Measurements from ENCODE around the gene OSCP1. TPM values are rescaled to one million over a fixed set of nuclear protein-coding genes. Genes with fewer than 3 reads are reported as not detected.

Gene OSCP1
- total and polyA plus RNA-seq, 9 donors, result 9.1 to 27.7 (median 12.2) TPM

GRCh38 chr1:36465731-36466369, 15.6 kb upstream of the OSCP1 start:
- intact Hi-C loops (cut with DNase I), result no loop called here
- H3K4me3 ChIP-seq, result no peak overlapping the region
- 60 to 63% (median 62%) methylated on average over 4 of the region's 4 CpGs for WGBS, 3 donors
- no peaks in the 10 kb centered on the region for H3K36me3 ChIP-seq
- no peaks in the 10 kb centered on the region for H3K27me3 ChIP-seq
- TF ChIP-seq POLR2A (IDR thresholded peaks at IDR 0.05) (no peak), EP300 (IDR thresholded peaks at IDR 0.05) (no peak)
- peaks cover 2% of the 10 kb centered on the region for H3K4me1 ChIP-seq (ENCODE audit: insufficient read depth)
- no peak for DNase-seq
- H3K9me3 ChIP-seq, result no peaks in the 10 kb centered on the region
- H3K27ac ChIP-seq, result no peak overlapping the region

DNA sequence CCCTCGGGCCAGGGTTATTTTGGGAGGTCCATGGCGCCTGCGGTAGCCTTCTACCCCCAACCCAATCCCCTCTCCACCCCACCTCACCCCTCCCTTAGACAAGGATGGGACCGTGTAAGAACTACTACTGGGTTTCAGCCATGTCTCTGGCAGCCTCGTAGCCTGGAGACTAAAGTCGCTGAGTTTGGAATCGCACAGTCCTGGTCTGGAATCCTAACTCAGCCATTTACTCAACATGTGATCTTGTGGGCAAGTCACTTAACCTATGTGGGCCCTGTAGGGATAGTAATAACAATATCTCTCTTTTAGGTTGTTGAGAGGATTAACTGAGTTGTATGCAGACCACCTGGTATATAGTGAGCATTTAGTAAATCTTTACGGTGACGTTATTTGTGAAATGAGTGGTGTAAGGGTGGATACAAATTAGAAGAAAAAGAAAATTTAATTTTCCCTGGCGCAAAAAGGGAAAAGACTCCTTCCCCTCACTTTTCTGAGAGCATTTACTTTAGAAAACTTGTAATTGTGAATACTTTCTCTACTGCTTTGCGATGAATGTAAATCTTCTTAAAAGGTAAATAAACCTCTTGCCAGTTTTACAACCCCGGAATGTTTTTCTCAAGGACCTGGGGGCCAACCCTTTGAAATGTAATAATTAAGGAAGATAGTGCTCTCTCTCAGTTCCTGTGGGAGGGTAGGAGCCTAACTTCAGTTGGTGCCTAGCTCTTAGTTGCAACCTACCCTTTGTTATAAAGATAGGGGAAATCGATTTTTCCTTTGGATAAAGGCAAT, 14.5 kb upstream of the OSCP1 start:
- Histone ChIP-seq H3K4me1 (ENCODE audit: insufficient read depth) (peaks cover 2% of the 10 kb centered on the region), H3K9me3 (no peaks in the 10 kb centered on the region), H3K4me3 (peak overlapping the region; percentile 78), H3K27me3 (no peaks in the 10 kb centered on the region), H3K27ac (peak overlapping the region; percentile 57 to 81), H3K36me3 (no peaks in the 10 kb centered on the region)
- WGBS, 3 donors, result 17 to 21% (median 20%) methylated on average over 13 of the region's 13 CpGs
- intact Hi-C loops (cut with DNase I), result no loop called here
- TF ChIP-seq EP300 (IDR thresholded peaks at IDR 0.05) (no peak), POLR2A (IDR thresholded peaks at IDR 0.05) (no peak)
- TF ChIP-seq, protein P1, sequence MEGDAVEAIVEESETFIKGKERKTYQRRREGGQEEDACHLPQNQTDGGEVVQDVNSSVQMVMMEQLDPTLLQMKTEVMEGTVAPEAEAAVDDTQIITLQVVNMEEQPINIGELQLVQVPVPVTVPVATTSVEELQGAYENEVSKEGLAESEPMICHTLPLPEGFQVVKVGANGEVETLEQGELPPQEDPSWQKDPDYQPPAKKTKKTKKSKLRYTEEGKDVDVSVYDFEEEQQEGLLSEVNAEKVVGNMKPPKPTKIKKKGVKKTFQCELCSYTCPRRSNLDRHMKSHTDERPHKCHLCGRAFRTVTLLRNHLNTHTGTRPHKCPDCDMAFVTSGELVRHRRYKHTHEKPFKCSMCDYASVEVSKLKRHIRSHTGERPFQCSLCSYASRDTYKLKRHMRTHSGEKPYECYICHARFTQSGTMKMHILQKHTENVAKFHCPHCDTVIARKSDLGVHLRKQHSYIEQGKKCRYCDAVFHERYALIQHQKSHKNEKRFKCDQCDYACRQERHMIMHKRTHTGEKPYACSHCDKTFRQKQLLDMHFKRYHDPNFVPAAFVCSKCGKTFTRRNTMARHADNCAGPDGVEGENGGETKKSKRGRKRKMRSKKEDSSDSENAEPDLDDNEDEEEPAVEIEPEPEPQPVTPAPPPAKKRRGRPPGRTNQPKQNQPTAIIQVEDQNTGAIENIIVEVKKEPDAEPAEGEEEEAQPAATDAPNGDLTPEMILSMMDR (IDR thresholded peaks at IDR 0.05), result no peak
- DNase-seq, result no peak

DNA sequence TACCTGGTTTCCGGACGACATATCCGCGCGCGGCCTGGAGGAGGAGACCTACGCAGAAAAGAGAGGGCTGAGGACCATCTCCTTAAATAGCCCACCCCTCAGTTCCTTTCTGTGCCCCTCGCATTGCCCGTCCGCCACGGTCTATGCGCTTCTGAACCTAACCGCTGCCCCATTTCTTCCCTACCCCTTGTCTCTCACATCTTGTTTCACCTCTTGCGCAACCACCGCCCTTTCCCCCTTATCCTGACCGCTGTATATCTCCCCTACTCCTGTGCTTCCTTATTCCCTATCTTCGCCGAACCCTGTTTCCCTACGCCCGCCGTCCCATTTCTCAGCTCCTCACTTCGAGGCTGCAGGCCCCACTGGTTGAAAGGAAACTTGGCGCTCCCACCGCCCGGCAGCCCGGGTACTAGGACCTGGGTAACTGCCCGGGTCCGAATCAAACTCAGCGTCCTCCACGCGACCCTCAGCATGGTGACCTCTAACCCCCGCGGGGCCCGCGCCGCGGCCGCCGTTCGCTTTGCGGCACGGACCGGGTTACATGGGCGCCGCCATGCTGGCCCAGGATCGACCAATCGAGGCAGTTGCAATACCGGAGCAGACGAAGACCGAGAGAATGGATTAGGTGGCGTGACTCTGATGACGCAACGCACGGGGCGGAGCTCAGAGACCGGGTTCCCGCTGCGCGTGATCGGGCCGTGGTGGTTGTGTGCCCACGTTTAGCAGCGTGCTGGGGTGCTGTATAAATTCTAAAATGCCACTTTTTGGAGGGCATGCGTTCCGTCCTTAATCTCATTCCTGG, 13.8 kb upstream of the OSCP1 start, which contains the start of gene MRPS15:
TSS of gene MRPS15 (minus strand) at position 582 of the 802 bp plus-strand sequence. CDS start at position 473, 109 bp downstream.
- peak within 1 kb of the TSS; percentile 78 for H3K4me3 ChIP-seq
- H3K9me3 ChIP-seq, result no peaks in the 10 kb centered on the region
- no peaks in the 10 kb centered on the region for H3K27me3 ChIP-seq
- H3K4me1 ChIP-seq (ENCODE audit: insufficient read depth), result peaks cover 2% of the 10 kb centered on the region
- peak within 1 kb of the TSS; percentile 57 to 81 for H3K27ac ChIP-seq
- intact Hi-C loops (cut with DNase I), result no loop called here
- TF ChIP-seq, protein P1 (IDR thresholded peaks at IDR 0.05), result no peak
- peak; percentile 93 for TF ChIP-seq POLR2A (IDR thresholded peaks at IDR 0.05)
- no peaks in the 10 kb centered on the region for H3K36me3 ChIP-seq
- WGBS, 3 donors, result 0% methylated on average over 64 to 65 of the region's 65 CpGs
- peak; percentile 95 to 97 (median 96) for DNase-seq

GRCh38 chr1:36463463-36463802, 13.2 kb upstream of the OSCP1 start:
- peak overlapping the region; percentile 57 to 81 for H3K27ac ChIP-seq
- H3K27me3 ChIP-seq, result no peaks in the 10 kb centered on the region
- H3K4me1 ChIP-seq (ENCODE audit: insufficient read depth), result peaks cover 2% of the 10 kb centered on the region
- H3K4me3 ChIP-seq, result peak overlapping the region; percentile 78
- no peak for DNase-seq
- H3K36me3 ChIP-seq, result no peaks in the 10 kb centered on the region
- no peaks in the 10 kb centered on the region for H3K9me3 ChIP-seq
- WGBS, 3 donors, result 10 to 12% (median 12%) methylated on average over 6 of the region's 6 CpGs
- TF ChIP-seq, protein P1 (IDR thresholded peaks at IDR 0.05), result no peak
- TF ChIP-seq EP300 (IDR thresholded peaks at IDR 0.05) (no peak), POLR2A (IDR thresholded peaks at IDR 0.05) (no peak)
- intact Hi-C loops (cut with DNase I), result no loop called here
